GM23248 (cell line): ENCODE results near the gene PRR5. TPM values are rescaled to one million over a fixed set of nuclear protein-coding genes. Genes with fewer than 3 reads are reported as not detected.

Experiments
- DNase-seq: peaks from one replicate; pipeline ENCODE4 v3.0.0-alpha.2; 2015
- H2AFZ ChIP-seq: fragments of 200-600 bp; sonication (generic); 2 replicates; pipeline ENCODE4 v1.6.1; 2016; ENCODE audit warnings: antibody characterized with exemption
- H3F3A ChIP-seq: fragments of 200-600 bp; sonication (generic); 2 replicates; pipeline ENCODE4 v1.6.1; 2016; ENCODE audit warnings: mild to moderate bottlenecking, antibody characterized with exemption, mixed run types; ENCODE audit not compliant: insufficient read depth
- H3K27ac ChIP-seq: fragments of 200-600 bp; sonication (generic); 2 replicates; pipeline ENCODE4 v1.5.1; 2016; ENCODE audit warnings: mild to moderate bottlenecking
- H3K27me3 ChIP-seq: fragments of 200-600 bp; sonication (generic); replicated peaks from 2 replicates; pipeline ENCODE4 v1.6.1; 2016; ENCODE audit warnings: mild to moderate bottlenecking; ENCODE audit not compliant: insufficient read depth
- H3K36me3 ChIP-seq: fragments of 200-600 bp; sonication (generic); 2 replicates; pipeline ENCODE4 v1.6.1; 2016; ENCODE audit warnings: low read depth, mild to moderate bottlenecking
- H3K4me1 ChIP-seq: fragments of 200-600 bp; sonication (generic); 2 replicates; pipeline ENCODE4 v1.6.1; 2016; ENCODE audit warnings: mild to moderate bottlenecking; ENCODE audit not compliant: insufficient read depth
- H3K4me2 ChIP-seq: fragments of 200-600 bp; sonication (generic); one replicate; pipeline ENCODE4 v1.6.1; 2016; ENCODE audit warnings: mild to moderate bottlenecking; ENCODE audit not compliant: unreplicated experiment
- H3K4me3 ChIP-seq: fragments of 200-600 bp; sonication (generic); 2 replicates; pipeline ENCODE4 v1.5.1; 2016; ENCODE audit warnings: mild to moderate bottlenecking
- H3K79me2 ChIP-seq: fragments of 200-600 bp; sonication (generic); 2 replicates; pipeline ENCODE4 v1.6.1; 2016; ENCODE audit warnings: mild to moderate bottlenecking; ENCODE audit not compliant: insufficient read depth
- H3K9ac ChIP-seq: fragments of 200-600 bp; sonication (generic); 2 replicates; pipeline ENCODE4 v1.6.1; 2016; ENCODE audit warnings: mild to moderate bottlenecking
- H3K9me2 ChIP-seq: fragments of 200-600 bp; sonication (generic); 2 replicates; pipeline ENCODE4 v1.6.1; 2016; ENCODE audit warnings: mixed run types, mild to moderate bottlenecking, moderate library complexity; ENCODE audit not compliant: insufficient read depth
- H3K9me3 ChIP-seq: fragments of 200-600 bp; sonication (generic); one replicate; pipeline ENCODE4 v1.6.1; 2017; ENCODE audit warnings: low read depth
- H4K20me1 ChIP-seq: fragments of 200-600 bp; sonication (generic); 2 replicates; pipeline ENCODE4 v1.6.0; 2016; ENCODE audit not compliant: insufficient read depth
- EZH2 ChIP-seq: fragments of 200-600 bp; sonication (generic); IDR thresholded peaks from 2 replicates; pipeline ENCODE4 v1.6.1; 2018; ENCODE audit warnings: antibody characterized with exemption, mild to moderate bottlenecking; ENCODE audit not compliant: insufficient read depth, poor library complexity, severe bottlenecking
- EZH2phosphoT487 ChIP-seq: fragments of 200-600 bp; sonication (generic); IDR thresholded peaks from 2 replicates; pipeline ENCODE4 v1.6.1; 2018; ENCODE audit warnings: antibody characterized with exemption, moderate library complexity, mild to moderate bottlenecking, low read depth; ENCODE audit not compliant: insufficient read depth
- WGBS, 2 experiments: methylation state at CpG; one replicate each; pipeline ENCODE4 v1.1.6; 2015 to 2017; ENCODE audit warnings: low lambda C conversion rate in 2 of 2, low coverage in 1 of 2; ENCODE audit errors: missing lambda C conversion rate in 2 of 2; 5-methylcytosine and 5-hydroxymethylcytosine counted together
- in situ Hi-C: fragments of 300-500 bp; cut with MboI; formaldehyde crosslinking; loops from 2 replicates; pipeline ENCODE4 v1.15.0; 2020
- polyA plus RNA-seq: library from polyadenylated mRNA; unstranded; fragments of >200 nt; fragmentation: Nextera tagmentation; extraction: Ambion mirVana; gene quantifications from 2 replicates; pipeline ENCODE4 v1.2.1, GENCODE V29; 2016
- total RNA-seq: library from RNA; depleted of rRNA; stranded (reverse); fragments of >200 nt; shearing (Covaris generic); gene quantifications from 2 replicates; pipeline ENCODE4 v1.2.3, GENCODE V29; 2014

The PRR5 gene
- total and polyA plus RNA-seq, 2 experiments from 2014 or later: 18.9 to 20.0 TPM

- H3K36me3 ChIP-seq: no peaks in the 10 kb centered on the region
- H3K9me2 ChIP-seq: no peaks in the 10 kb centered on the region
- no peaks in the 10 kb centered on the region for H3K27me3 ChIP-seq
- no peak overlapping the region for H3K4me3 ChIP-seq
- no peaks in the 10 kb centered on the region for H3F3A ChIP-seq
- no peak overlapping the region for H3K9ac ChIP-seq
- H3K4me2 ChIP-seq: no peak overlapping the region
- in situ Hi-C loops: no loop called here
- TF ChIP-seq EZH2 (no peak), EZH2phosphoT487 (no peak)
- H4K20me1 ChIP-seq: no peaks in the 10 kb centered on the region
- H2AFZ ChIP-seq: no peak overlapping the region
- no peak overlapping the region for H3K27ac ChIP-seq
- H3K79me2 ChIP-seq: peaks cover 5% of the 10 kb centered on the region; the same call in 1 of the 2 replicates
- no peaks in the 10 kb centered on the region for H3K4me1 ChIP-seq
- DNase-seq: no peak
- H3K9me3 ChIP-seq: no peaks in the 10 kb centered on the region
- 81 to 82% methylated on average over 17 to 18 of the region's 18 CpGs for WGBS, 2 experiments
Observed at GRCh38 chr22:44714703-44715350, 12.8 kb downstream of the PRR5 start.

DNA sequence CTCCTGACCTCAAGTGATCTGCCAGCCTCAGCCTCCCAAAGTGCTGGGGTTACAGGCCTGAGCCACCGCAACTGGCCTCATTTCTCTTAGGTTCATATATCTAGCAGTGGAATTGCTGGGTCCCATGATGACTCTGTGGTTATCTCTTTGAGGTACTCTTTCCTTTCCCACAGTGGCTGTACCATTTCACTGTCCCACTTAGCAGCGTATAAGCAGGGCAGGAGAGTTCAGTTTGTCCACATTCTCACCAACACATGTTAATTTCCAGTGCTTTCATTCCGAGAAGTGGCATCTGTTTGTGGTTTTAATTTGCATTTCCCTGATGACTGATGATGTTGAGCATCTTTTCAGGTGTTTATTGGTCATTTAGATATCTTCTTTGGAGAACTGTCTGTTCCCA, 16.4 kb downstream of the PRR5 start:
- Histone ChIP-seq H3K27me3 (no peaks in the 10 kb centered on the region), H3K4me2 (no peak overlapping the region), H3K4me3 (no peak overlapping the region), H3K9me2 (no peaks in the 10 kb centered on the region), H3K27ac (no peak overlapping the region), H3F3A (no peaks in the 10 kb centered on the region), H4K20me1 (no peaks in the 10 kb centered on the region), H3K36me3 (no peaks in the 10 kb centered on the region), H3K9me3 (no peaks in the 10 kb centered on the region), H3K4me1 (no peaks in the 10 kb centered on the region), H3K79me2 (no peaks in the 10 kb centered on the region), H2AFZ (no peak overlapping the region), H3K9ac (no peak overlapping the region)
- in situ Hi-C loops: no loop called here
- 97% methylated on average over 3 of the region's 3 CpGs for WGBS, 2 experiments
- no peak for TF ChIP-seq EZH2
- no peak for TF ChIP-seq EZH2phosphoT487
- DNase-seq: no peak

- in situ Hi-C loops: no loop called here
- Histone ChIP-seq H3K4me3 (no peak overlapping the region), H4K20me1 (no peaks in the 10 kb centered on the region), H3K36me3 (no peaks in the 10 kb centered on the region), H3K9me3 (no peaks in the 10 kb centered on the region), H3K9ac (no peak overlapping the region), H3K27me3 (no peaks in the 10 kb centered on the region), H3K4me2 (no peak overlapping the region), H3K79me2 (no peaks in the 10 kb centered on the region), H3K27ac (no peak overlapping the region), H3K9me2 (no peaks in the 10 kb centered on the region), H3F3A (no peaks in the 10 kb centered on the region), H3K4me1 (no peaks in the 10 kb centered on the region), H2AFZ (no peak overlapping the region)
- TF ChIP-seq EZH2 (no peak), EZH2phosphoT487 (no peak)
- WGBS, 2 experiments: 82 to 85% methylated on average over 12 to 13 of the region's 13 CpGs
- DNase-seq: no peak
Observed at GRCh38 chr22:44719586-44720368, 17.8 kb downstream of the PRR5 start.

DNA sequence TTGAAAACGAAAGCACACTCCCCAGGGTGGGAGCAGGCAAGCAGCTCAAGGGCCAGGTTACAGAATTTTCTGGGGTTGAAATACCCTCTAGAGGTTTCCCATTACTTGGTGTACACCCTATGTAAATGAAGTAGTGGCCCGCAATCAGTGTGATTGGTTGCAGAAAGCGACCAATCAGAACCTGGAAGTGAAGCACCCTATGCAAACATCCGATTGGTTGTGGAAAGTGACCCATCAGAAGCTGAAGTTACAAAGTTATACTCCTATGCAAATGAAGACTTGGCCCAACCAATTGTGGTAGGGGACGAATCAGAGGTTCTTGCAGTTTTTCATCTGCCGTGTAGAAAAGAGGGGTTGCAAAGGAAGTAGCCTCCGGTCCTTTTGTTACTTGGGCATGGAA, 19.2 kb downstream of the PRR5 start:
- no peak for TF ChIP-seq EZH2phosphoT487
- no peak for TF ChIP-seq EZH2
- no peaks in the 10 kb centered on the region for H3F3A ChIP-seq
- no peak overlapping the region for H3K4me2 ChIP-seq
- WGBS, 2 experiments: 92 to 93% methylated on average over 7 of the region's 7 CpGs
- H3K79me2 ChIP-seq: no peaks in the 10 kb centered on the region
- no peak overlapping the region for H3K4me3 ChIP-seq
- H3K36me3 ChIP-seq: no peaks in the 10 kb centered on the region
- in situ Hi-C loops: no loop called here
- no peak overlapping the region for H3K9ac ChIP-seq
- H3K9me3 ChIP-seq: no peaks in the 10 kb centered on the region
- no peaks in the 10 kb centered on the region for H3K9me2 ChIP-seq
- no peaks in the 10 kb centered on the region for H4K20me1 ChIP-seq
- no peaks in the 10 kb centered on the region for H3K27me3 ChIP-seq
- H2AFZ ChIP-seq: no peak overlapping the region
- no peak overlapping the region for H3K27ac ChIP-seq
- H3K4me1 ChIP-seq: no peaks in the 10 kb centered on the region
- DNase-seq: no peak
